HG03159 (cell line): Measurements from ENCODE around the gene POLR1A.

Experiments
- ATAC-seq: cut with Tn5 transposase; IDR thresholded peaks from one replicate; pipeline ENCODE4 v1.9.1; 2021; ENCODE audit warnings: mild to moderate bottlenecking, moderate library complexity; ENCODE audit not compliant: unreplicated experiment

POLR1A gene

GRCh38 chr2:86023366-86023712, 82.3 kb downstream of the POLR1A start:
- no peak for ATAC-seq

- ATAC-seq, result no peak
Observed at GRCh38 chr2:86022661-86023365, 82.9 kb downstream of the POLR1A start.

DNA sequence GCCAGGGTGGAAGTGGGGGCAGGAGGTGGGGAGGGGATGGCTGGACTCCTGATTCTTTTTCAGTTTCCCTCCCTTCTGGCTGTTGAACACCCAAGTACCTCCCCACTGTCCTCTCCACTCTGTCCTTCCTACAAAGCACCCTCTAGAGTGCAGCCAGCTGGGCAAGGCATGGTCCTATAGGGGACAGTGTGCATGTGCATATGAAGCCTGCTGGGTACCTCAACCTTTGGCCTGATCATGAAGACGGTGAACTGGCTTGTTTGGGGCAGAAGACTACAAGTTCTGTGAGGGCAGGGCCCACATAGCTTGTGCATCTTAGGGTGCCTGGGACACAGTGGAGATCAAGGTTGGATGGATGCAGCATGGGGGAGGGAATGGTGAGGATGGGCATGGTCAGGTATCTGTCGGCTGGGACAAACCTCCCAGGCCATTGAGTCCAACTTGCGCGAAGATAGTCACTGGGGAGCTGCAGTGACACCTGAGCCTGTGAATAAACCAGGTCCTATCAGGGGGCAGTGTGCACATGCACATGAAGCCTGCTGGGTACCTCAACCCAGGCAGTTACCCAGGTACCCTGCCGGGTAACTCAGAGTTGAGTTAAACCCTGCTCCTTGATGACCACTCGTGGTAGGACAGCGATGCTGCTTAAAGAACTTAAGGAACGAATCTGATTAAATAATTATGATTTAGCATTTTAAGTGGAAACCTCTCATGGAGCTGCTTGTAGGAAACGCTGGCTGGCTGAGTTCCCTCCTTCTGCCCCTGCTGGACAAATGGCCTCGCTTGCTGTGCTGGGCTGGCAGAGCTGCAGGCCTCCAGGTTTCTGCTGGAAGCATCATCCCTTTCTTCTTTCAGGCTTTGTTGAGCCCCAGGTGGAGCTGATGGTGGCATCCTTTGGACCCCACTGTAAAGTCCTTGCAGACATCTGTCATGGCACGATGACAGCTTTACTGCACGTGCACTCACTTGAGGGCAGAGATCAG, 84.0 kb downstream of the POLR1A start:
- no peak for ATAC-seq

- ATAC-seq, result no peak
Observed at GRCh38 chr2:86020984-86021383, 84.7 kb downstream of the POLR1A start.

DNA sequence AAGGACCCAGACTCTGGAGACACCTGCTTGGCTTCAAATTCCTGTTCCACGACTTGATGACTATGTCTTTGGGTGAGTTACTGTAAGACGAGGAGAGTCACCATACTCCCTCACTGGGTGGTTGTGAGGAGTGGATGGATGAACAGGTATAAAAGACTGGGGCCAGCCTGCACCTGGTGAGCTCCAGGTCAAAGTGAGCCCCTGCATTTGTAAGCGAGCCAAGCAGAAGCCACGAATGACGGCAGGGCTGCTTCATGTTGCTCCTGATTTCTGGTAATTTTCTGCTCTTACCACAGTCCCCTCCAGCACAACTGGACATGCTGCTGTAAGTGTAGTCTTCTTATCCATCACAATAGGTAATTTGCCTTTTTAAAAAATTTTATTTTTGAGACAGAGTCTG, 86.6 kb downstream of the POLR1A start:
- no peak for ATAC-seq

DNA sequence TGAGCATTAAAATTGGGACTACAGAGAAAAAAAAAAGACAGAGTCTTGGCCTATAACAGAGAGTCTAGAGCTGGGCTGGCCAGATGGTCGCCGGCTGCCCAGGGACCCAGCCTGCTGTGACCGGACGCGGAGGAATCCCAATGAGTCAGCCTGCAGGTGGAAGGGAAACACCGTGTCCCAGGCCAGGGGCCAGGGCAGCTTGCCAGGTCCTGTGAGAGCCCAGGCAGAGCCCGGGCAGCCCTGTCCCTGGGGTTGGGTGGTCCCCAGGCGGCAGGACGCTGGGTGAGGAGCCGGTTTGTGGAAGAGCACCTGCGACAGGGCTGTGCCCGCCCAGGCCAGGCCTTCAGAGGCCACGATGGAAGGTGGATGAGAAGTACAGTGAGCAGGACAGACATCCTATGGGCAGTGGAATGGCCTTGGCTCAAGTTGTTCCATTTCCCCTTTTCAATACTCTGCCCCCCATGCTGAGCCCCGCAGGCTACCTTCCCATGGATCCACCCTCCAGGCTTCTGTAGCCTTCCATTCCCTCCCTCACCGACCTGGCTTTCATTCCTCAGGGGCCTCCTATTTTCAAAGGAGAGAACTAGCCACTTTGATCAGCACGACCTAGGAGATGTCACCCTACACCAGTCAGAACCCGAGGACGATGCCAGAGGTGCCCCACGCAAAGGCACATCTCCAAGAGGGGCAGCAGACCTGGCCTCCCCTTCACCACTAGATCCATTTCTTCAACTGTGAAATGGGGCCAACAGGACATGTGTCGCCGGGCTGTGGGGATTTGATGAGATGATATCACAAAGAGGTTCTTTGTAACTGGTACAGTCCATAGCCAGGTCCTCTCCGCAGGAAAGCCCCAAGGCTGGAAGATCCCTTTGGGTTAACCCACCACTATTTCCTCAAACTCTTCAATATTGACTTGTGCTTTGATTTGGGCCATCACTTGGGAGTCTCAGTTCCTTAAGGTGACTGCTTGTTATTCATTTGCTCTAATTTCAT, 87.5 kb downstream of the POLR1A start:
- no peak for ATAC-seq

DNA sequence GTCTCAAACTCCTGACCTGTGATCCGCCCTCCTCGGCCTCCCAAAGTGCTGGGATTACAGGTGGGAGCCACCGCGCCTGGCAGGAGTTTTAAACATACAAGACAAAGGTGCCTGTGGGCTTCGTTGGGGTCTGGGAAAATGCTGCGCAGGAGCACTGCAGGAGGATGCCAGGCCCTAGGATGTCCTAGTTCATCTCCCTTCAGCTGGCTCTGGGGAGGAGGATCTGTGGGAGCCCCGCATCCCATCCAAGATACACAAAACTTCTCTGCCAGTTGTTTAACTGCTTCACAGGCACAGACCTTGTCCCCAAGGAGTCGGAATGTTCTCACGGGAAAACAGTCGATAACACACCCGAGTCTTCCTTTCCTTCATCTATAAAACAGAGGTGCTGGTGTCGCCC, 89.1 kb downstream of the POLR1A start:
- ATAC-seq, result no peak

- no peak for ATAC-seq
Observed at GRCh38 chr2:86015699-86016098, 90.0 kb downstream of the POLR1A start.

GRCh38 chr2:86015006-86015405, 90.7 kb downstream of the POLR1A start:
- ATAC-seq, result no peak

GRCh38 chr2:86014493-86014892, 91.2 kb downstream of the POLR1A start:
- no peak for ATAC-seq

GRCh38 chr2:86012007-86012712, 93.5 kb downstream of the POLR1A start:
- no peak for ATAC-seq

DNA sequence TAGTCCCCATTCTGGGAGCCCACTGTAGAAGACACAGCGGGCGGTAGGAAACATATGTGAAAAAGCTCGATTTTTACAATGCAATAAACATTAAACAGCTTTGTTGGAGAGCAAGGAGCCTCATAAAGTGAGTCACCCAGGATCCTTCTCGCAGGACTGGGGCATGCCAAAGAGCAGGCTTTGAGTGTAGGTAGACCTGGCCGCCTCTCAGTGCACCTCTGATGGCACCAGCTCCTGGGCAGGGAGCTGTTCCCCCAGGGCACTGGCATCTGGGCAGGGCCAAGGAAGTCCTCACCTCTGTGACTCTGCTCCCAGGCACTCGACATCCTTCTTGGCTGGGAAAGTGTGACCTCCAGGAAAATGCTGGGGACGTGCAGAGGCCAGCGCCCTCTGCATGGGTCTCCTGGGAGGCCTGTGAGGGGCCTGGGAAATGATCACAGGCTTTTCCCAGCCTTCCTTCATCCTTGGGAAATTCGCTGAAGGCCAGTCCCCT, 94.2 kb downstream of the POLR1A start:
- no peak for ATAC-seq

- ATAC-seq, result no peak
Observed at GRCh38 chr2:86010083-86010482, 95.6 kb downstream of the POLR1A start.

DNA sequence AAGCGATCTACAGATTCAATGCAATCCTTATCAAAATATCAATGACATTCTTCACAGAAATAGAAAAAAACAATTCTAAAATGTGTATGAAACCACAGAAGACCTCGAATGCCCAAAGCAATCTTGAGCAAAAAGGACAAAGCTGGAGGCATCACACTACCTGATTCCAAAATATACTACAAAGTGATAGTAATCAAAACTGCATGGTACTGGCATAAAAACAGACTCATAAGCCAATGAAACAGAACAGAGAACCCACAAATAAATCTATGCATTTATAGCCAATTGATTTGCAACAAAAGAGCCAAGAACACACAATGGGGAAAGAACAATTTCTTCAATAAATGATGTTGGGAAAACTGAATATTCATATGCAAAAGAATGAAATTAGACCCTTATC, 99.2 kb downstream of the POLR1A start:
- no peak for ATAC-seq

DNA sequence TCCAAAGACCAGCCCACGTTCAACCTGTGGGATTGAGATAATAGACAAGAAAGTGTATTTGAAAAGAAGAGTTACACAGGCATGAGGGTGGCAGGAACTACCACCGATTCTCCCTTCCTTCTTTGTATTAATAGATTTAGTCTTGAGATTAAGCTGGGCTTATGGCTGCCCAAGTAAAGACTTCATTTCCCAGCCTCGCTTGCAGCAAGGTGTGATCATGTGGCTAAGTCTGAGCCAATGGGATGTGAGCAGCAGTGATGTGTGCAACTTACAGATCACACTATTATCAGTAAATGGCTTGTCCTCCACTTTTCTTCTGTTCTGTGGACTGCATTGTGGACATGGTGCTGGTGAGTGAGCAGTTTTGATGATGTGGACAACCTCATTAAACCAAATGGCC, 101.7 kb downstream of the POLR1A start:
- no peak for ATAC-seq

DNA sequence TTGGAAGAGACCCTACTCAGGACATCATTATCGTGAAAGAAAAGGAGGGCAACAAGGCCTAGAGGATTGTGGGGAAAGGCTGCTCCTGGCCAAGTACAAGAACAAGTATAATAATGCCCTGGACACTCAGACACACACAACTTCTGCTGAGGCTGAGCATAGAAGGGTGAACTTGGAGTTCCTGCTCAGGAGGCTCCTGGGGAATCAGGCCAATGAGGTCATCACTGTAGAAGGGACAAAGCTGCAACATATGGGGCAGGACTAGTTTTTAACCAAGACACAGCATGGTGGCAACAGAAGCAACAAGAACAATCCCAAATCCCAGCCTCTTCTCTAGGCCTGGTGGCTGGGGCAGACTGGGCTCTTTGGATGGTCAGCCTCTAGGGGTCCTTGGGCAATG, 102.6 kb downstream of the POLR1A start:
- ATAC-seq, result no peak

DNA sequence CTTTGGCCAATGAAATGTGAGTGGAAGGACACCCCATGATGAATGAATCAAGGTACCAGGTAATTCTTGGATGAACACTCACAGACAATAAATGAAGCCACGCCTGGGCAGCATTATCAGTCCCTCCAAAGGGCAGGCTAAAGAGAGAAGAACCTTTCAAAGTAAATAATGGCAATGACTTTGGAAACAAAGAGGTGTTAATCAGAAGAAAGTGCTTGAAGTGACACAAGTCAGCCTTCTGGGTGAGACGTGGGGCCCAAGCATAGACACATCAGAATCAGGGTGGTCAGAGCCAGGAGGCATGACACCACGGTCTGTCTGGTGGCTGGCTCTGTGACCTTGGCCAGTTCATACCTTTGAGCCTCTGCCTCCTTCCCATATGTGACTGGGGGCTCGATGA, 103.3 kb downstream of the POLR1A start:
- no peak for ATAC-seq

- ATAC-seq, result no peak
Observed at GRCh38 chr2:86001326-86001725, 104.4 kb downstream of the POLR1A start.

- ATAC-seq, result no peak
Observed at GRCh38 chr2:86000938-86001312, 104.8 kb downstream of the POLR1A start.
